ENCODE data around the gene LGALS9.
"Not testable (repeated sequence)": the region's sequence is repeated elsewhere in the genome, so short reads cannot be mapped to it uniquely, and the experiment has no call there.

LGALS9 gene

DNA sequence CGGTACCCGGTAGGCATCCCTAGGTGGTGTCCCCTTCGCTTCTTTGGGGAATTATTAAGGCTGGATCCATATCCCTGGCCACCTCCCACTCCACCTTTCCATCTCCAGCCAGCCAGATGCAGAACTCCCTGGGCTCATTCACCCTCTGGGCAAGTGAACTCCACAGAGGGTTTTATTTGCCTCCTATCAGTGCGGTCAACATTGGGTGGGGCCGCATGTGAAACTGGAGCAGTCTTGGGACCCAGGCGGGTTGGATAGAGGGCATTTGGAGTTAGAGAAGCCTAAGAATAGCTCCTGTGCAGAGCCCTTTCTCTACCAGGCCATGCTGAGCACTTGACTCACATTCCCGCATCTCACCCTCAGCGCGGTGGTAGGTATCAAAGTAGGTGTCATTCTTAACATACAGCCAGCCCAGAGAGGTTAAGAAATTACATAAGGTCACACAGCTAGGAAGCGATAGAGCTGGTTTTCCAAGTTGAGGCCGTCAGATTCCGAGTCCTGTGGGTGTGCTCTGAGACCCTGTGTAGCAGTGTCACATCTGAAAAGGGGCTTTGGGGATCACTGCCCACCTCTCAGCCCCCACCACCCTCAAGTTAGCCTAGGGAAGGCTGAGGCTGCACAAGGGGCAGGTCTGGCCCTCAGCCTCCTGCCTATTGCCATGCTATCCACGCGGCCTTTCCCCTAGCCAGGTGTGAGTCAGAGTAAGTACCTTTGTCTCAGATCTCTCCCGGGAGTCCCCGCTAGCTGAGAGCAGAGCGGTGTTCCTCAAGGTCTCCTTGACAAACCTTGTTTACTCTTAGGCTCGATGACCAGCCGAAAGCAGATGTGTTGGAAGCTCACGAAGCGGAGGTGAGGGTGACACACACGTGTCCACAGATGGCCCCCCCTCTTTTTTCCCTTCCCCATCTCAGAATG lies 26.9 kb upstream of the LGALS9 start:
- no peak for DNase-seq

DNA sequence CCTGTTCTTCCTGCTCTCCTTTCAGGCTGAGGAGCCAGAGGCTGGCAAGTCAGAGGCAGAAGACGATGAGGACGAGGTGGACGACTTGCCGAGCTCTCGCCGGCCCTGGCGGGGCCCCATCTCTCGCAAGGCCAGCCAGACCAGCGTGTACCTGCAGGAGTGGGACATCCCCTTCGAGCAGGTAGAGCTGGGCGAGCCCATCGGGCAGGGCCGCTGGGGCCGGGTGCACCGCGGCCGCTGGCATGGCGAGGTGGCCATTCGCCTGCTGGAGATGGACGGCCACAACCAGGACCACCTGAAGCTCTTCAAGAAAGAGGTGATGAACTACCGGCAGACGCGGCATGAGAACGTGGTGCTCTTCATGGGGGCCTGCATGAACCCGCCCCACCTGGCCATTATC lies 25.6 kb upstream of the LGALS9 start:
- no peak for DNase-seq

DNA sequence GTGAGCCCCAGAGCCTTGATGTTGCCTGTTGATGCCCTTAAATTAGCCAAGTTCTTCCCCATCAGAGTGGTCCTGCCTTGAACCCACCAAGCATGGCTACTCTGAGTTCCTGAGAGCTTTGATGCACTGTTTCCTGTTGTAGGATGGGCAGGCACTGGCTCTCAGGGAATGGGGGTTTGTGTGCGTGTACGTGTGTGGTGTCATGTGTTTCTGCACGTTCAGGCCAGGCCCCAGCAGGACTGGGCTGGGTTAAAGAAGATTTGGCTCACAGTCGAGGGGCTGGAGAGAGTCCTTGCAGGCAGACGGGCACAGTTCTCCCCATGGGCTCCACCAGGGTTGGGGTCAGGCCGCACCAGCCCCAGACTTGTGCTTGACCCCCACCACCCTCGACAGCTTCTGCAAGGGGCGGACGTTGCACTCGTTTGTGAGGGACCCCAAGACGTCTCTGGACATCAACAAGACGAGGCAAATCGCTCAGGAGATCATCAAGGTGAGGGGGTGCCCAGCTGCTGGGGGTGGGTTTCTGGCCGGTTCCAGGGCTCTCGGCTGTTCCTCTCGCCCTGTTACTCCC lies 23.4 kb upstream of the LGALS9 start:
- DNase-seq, result no peak

DNA sequence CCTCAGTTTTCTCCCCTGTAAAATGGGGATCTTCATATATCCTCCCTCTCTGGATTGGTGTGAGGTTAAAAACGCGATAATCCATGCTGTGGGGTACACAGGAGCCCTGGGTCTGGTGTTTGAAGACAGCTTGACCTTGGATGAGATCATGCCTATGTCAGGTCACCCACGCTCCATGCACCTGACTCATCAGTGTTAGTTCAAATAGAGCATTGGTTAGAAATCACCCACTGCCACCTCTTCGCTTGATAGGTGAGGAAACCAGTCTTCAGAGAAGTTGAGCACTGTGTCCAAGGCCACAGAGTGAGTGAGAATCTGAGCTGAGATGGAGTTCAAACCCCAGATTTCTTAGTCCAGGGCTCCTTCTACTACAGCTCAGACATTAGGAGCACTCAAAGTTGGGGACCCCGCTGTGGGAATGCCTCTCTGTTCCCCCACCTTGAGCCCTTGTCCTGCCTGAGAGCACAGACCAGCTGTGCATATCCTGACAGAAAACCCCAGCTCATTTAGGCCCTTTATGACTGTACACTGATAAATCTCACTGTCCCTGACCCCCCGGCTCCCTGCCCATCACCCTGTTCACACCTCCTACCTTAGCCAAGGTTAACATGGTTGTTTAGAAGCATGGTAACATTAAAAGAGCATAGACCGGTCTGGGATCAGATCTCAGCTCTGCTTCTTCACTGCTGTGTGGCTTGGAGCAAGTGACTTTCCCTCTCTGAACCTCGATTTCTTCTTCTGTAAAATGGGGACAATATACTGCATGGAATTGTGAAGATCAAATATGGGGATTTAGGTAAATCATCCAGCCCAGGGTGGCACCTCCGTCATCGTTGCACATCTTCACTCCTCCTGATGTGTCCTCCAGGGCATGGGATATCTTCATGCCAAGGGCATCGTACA lies 22.4 kb upstream of the LGALS9 start:
- no peak for DNase-seq

DNA sequence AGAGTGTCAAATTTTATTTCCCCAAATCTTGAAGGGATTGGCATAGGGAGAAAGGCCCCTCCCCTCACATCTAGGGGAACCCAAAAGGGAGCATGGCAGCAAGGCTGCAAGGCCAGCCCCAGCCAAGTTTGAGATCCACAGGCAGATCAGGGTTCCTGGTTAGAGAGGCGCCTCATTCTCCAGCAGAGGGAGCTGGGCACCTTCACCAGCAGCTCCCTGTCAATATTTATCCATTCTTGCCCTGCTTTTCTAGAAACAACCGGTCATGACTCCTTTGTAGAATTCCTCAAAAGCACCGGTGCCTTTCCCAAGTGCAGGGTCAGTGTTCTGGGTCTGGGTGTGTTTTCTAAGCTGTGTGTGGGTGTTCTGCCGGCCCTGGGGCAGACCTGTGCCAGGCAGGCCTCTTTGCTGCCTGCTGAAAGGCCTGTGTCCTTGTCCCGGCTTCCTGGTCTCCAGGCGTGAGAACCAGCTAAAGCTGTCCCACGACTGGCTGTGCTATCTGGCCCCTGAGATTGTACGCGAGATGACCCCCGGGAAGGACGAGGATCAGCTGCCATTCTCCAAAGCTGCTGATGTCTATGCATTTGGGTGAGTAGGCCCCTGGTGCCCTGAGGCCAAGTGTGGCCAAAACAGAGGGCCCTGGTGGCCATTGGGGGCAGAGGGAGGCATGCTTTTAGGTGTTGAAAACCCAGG lies 21.2 kb upstream of the LGALS9 start:
- no peak for DNase-seq

DNA sequence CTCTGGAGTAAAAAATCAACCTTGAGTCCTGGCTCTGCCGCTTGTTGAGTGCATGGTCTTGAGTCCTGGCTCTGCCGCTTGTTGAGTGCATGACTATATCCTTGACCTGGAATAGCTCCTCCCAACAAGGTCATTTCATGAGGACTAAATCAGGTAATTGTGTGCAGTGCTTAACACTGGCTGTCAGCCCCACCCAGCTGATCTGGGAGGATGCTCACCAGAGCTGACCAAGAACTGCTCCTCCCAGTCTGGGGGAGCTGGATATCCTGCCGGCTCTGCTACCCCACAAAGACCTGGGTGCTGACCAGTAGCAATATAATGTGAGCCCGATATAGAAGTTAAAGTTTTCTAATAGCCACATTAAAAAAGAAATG lies 20.7 kb upstream of the LGALS9 start:
- no peak for DNase-seq

DNA sequence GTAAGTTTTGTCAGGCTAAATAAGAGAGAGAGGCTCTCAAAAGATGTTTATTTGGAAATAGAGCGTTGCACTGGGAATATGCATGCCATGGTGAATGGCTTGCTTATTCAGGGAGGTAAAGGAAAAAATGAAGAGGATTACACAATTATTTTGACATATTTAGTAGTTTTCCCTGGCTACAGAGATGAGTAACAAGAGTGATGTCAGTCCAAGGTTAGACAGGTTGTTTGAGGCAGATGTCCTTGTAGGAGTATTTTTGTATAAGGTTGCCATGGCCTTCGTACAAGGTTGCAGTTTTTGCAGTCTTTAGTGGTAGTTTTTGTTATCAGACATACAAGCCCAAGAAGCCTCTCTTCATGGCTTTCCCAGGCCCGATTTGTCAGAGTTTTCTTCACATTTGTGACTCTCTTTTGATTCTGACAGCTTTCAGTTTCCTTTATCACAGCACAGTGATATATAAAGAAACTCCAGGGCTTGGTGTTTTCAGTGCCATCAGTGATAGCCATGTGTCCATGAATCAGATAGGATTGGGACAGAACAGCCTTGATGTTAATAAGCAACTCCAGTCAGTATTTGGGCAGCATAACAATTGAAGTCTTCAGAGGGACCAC lies 18.7 kb upstream of the LGALS9 start:
- DNase-seq, result no peak

DNA sequence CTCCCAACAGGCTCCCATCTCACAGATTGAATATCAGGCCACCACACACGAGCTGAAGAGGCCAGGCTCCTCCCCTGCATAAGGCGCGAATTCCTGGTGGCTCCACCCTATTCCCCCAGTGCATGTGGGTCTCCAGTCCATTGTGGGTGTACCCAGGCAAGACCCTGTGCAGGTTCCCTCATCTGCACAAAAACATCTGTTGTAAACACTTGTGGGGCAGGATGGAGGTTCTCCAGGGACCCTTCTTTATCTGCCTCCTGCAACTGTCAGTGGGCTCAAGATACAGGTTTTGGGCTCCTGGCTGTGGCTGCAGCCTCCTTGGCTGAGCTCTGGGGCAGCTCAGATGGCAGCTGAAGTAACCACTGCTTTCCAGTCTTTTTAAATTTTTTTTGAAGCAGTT lies 17.6 kb upstream of the LGALS9 start:
- DNase-seq, result no peak

DNA sequence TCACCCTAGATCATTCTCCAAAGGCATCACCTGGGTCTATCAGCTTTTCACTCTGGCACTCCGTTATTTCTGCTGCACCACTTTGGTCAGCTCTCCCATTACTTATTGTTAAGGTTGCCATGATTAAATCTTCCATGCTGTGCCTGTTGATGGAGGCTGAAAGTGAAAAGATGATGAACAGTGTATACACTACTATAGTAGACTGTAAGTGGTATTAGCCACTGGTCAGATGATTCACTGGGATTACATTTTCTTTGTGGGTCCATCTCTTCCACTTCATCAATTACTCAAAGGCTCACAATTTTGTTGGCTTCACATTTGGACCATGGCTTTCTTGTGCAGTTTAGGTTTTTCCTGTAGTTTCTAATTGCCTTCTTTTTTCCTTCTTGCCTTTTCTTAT lies 15.9 kb upstream of the LGALS9 start:
- DNase-seq, result no peak

DNA sequence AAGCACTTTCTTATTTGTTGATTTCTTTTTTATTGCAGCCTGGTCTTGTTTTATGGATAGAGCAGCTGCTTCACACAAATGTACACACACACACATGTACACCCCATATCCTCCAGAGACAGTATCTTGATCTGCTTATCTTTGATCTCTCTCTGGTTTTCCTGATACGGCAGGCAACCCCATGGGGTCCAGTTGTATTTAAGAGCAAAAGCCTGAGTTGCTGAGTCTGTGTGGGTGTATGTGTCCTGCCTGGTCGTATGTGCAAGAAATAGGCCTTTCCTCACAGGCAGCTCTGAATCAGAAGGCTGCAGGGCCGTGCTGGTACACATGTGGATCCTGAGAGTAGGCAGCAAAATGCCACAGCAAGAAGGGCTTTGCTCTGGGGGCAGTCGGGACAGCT lies 14.6 kb upstream of the LGALS9 start:
- DNase-seq, result no peak

DNA sequence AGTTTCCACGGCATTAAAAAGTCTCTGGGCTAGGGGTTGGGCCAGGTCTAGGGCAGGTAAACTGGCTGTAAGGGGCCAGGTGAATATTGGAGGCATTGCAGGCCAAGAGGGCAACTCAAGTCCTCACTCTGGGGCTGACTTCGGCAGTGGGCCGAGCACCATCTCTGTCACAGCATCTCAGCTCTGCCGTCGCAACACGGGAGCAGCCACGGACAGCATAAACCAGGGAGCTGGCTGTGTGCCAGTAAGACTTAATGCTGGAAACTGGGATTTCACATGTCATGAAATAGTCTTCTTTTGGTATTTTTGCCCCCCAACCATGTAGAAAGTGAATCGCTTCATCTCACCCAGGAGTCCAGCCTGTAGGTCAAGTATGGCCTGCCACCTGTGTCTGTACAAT lies 12.6 kb upstream of the LGALS9 start:
- DNase-seq, result no peak

DNA sequence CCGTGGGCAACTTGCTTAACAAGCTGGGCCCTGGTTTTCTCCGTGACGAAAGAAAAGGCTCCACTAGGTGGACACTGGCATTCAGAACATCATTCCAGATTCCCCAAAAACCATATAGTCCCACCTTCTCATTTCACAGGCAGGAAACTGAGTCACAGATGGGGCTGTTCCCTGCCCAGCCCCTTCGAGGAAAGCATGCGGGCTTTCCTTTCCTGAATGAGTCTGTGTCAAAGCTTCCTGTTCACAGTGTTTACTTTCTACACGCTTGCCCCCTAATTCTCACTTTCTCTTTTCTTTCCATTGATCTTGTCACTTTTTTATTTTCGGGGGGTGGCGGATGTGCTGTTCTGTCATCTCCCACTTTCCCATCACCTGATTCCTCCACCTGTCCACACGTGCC lies 10.3 kb upstream of the LGALS9 start:
- no peak for DNase-seq

DNA sequence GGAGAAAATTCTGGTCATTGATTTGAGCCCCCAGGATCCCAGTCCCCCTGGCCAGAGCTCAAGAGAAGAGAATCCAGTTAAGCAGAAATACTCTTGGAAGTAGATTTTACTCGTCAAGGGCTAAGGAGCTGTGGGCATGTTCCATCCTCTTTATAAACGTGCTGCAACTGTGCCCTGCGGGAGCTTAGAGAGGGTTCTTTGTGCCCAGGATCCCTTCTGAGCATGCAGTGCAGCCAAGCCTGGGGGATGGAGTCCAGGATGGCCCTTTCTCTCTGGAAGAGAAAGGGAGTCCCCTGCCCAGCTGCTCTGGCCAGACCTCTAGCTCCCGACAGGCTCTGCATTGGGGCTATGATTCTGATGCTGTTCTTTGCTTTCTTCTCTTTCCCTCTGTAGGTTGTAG lies 9.5 kb upstream of the LGALS9 start:
- DNase-seq, result no peak

DNA sequence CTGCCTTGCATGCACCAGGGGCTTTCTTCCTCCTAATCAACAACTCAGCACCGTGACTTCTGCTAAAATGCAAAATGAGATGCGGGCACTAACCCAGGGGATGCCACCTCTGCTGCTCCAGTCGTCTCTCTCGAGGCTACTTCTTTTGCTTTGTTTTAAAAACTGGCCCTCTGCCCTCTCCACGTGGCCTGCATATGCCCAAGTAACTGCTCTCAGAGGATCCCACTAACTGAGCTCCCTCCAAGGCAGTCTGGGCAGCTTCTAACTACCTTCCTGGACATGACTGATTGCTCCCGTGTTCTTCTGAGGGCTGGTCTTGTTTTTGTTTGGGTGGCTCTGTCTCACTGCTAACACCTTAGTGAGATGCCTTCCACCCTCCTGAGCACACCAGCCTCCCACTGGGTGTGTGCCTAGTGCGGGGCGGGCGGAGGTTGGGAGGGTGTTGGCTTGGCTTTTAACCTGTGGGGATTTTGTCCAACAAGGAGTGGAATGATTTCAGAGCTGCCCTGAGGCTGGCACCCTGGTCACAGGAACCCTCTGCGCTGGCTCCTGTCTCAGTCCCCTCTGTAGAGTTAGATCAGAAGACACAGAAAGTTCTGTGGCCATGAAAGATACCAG lies 8.9 kb upstream of the LGALS9 start:
- no peak for DNase-seq

DNA sequence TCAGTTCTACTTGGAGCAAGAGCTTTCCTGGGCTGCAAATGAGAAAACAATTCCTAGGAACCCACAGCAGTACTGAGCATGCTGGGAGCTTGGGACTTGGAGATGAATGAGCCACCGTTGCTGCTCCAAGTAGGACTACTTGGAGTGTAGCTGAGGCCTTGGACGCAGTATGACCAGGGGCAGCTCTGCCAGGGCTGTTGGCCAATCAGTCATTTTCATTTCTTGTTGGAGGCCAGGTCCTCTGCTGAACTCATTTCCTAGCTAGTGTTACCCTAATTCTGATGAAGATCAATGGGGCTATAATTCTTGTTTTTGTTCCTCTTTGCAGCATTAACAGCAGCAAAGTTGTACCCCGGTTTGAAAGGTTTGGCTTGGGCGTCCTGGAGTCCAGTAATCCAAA lies 8.0 kb upstream of the LGALS9 start:
- no peak for DNase-seq

DNA sequence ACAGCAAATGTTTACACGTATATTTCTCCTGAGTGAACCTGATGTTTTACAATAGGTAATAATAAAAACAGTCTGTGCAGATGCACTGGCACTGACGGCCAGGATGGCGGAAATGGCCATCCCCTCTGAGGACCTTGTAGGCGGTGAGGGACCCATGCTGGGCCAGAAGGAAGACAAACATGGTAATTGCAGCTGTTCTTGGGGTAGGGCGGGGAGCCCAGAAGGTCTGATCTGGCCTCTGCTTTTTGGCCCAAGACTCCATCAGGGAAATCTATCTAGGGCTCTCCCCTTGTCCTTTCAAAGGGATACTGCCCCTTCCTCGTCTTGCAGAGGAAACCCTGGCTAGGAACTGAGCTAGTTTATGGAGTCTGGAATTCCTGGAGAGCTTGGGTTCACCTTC lies 7.4 kb upstream of the LGALS9 start:
- DNase-seq, result no peak

DNA sequence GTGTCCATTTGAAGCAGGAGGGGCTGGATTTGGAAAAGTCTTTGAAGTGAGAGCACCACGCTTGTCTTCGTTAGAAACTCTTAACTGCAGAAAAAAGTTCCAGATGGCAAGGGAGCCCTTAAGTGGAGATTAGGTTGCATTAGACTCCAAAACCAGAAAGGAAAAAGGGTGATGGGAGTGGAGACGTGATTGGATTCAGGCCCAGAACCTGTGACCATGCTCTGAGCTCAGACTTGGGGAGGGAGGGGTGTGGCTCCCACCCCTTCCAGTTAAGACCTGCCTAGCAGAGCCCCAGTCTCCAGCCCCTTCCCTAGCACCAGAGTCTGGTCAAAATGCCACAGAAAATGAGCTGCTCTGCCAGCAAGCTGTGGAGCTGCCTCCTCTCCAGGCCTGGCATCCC lies 6.4 kb upstream of the LGALS9 start:
- DNase-seq, result no peak

DNA sequence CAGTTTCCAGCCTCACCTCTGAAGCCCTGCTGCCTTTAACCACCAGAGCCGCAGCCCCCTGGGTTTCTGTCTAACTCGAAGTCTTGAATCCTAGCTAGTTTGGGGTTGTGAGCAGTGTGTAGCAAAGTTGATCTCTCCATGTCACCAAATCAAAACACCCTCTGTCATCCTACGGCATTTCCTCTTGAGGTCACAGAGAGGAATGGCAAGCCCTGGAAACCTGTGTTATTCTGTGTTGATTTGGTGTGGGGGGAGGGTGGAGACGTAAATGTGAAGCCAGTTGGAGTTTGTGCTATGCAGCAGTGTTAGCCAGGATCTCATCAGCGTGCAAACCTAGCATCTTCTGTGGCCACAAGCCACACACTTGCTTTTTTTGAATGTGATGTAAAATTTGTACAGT lies 5.1 kb upstream of the LGALS9 start:
- DNase-seq, result no peak

DNA sequence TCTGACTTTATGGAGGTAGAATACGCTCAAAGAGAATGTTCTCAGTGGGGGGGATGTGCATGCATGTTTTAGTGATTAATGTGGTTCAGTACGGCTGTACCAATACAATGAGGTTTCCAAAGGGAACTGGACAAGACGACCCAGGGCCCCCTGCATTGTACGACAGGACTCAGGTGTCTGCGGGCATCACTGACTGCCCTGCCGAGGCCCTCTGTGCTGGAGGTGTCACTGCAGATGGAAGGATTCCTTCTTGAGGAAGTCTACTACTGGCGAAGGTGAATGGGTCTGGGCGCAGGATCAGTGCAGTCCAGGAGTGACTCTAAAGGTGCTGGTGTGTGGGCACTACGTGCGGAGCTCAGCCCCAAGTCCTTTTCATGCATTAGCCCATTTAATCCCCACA lies 3.5 kb upstream of the LGALS9 start:
- no peak for DNase-seq

DNA sequence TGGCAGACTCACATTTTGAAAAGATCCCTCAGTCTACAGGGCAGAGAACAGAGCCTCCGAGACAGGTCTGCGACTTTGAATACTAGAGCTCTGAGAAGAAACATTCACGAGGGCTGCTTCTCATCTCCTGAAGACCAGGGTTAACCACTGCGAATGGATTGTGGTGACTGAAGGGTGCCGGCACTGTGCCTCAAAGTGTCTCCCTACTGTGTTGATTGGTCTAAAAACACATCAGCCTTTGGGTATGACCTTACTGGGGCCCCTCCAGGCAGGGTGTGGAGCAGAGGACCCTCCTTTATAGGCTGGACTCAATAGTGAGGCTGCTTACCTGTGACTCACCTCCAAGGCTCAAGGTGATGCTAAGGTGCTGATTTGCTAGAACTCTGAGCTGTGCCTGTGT lies 2.6 kb upstream of the LGALS9 start:
- DNase-seq, result no peak

DNA sequence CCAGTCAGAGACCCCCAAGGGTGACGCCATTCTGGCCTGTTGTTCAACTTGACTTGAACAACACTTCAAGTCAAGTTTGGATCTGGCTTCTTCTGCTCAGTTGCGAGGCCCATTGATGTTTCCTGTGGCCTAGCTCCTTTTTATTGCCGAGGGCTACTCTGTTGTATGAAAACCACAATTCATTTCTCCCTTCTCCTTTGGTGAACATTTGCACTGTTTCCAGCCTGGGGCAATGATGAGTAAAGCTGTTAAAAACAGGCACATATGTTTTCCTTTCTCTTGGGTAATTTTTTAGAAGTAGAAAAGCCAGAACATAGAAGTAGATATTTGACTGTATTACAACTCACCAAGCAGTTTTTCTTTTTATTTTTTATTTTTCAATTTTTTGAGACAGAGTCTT lies 1.7 kb upstream of the LGALS9 start:
- DNase-seq, result not testable (repeated sequence)

DNA sequence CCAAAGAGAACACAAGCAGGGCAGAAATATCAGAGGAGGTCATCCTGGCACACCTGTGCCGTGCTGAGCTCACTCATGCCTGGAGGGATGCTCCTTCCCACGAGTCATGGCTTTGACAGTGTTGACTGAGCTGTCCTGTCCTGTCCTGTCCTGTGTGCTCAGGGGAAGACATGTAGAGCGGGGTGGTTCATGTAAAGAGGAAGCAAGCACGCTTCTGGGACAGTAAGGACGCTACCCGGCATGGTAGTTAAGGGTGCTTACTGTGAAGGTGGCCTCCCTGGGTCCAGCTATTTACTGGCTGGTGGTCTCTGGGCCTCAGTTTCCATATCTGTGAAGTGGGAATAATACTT lies 398 bp downstream of the LGALS9 start:
- DNase-seq, result no peak
